ENCODE results near the gene RHOG.

- TF ChIP-seq CTCF (conservative IDR thresholded peaks at IDR 0.05 in 1 of 2, IDR thresholded peaks at IDR 0.05 in 1 of 2; ENCODE audit: low read depth in 1 of 2, low read length in 2 of 2) = no peak
- no peak for TF ChIP-seq EZH2 (IDR thresholded peaks at IDR 0.05; ENCODE audit: low read length, missing control alignments)
Observed at GRCh38 chr11:3783611-3784010, 57.1 kb downstream of the RHOG start.

Measured in fibroblast of lung (primary cell).